Heart right ventricle (tissue), 16 donors: ENCODE data around the gene PNISR. TPM values are rescaled to one million over a fixed set of nuclear protein-coding genes. Genes with fewer than 3 reads are reported as not detected.
A peak's percentile ranks its signal among the peaks of the same experiment; 100 is the strongest.

Source experiments
- ATAC-seq, 8 donors: fragments of 200-7000 bp; cut with Tn5 transposase; one replicate each; pipeline ENCODE4 v1.9.1; 2020; ENCODE audit warnings: mild to moderate bottlenecking in 8 of 8, moderate library complexity in 8 of 8, moderate number of reproducible peaks in 1 of 8
- DNase-seq, 2 donors: peaks; one replicate each; pipeline ENCODE4 v3.0.0-alpha.2; 2020
- H3K27ac ChIP-seq, 10 donors: fragments of 200-600 bp; sonication (generic) in 2 of 10; one replicate each; pipeline versions ENCODE4 v1.5.0 to v1.8.0; 2020 to 2022; ENCODE audit warnings: mild to moderate bottlenecking in 3 of 10
- H3K27me3 ChIP-seq, 7 donors: fragments of 200-600 bp; one replicate each; pipeline ENCODE4 v1.8.0; 2021 to 2022; ENCODE audit warnings: mild to moderate bottlenecking in 2 of 7
- H3K36me3 ChIP-seq, 9 donors: fragments of 200-600 bp; sonication (generic) in 1 of 9; one replicate each; pipeline versions ENCODE4 v1.5.0 to v1.8.0; 2020 to 2022; ENCODE audit warnings: mild to moderate bottlenecking in 2 of 9
- H3K4me1 ChIP-seq, 9 donors: fragments of 200-600 bp; sonication (generic) in 1 of 9; one replicate each; pipeline versions ENCODE4 v1.5.0 to v1.8.0; 2020 to 2022; ENCODE audit warnings: mild to moderate bottlenecking in 4 of 9
- H3K4me3 ChIP-seq, 10 donors: fragments of 200-600 bp; sonication (generic) in 2 of 10; one replicate each; pipeline versions ENCODE4 v1.5.0 to v1.8.0; 2020 to 2022; ENCODE audit warnings: mild to moderate bottlenecking in 7 of 10, moderate library complexity in 2 of 10
- H3K9me3 ChIP-seq, 11 donors: fragments of 200-600 bp in 10 of 11; sonication (generic) in 2 of 11; one replicate each; pipeline versions ENCODE4 v1.5.0 to v1.8.0; 2013 to 2022; ENCODE audit warnings: mild to moderate bottlenecking in 2 of 11, control low read depth in 1 of 11, moderate library complexity in 1 of 11
- WGBS, 2 donors: extraction: QIAGEN DNeasy Blood & Tissue Kit; methylation state at CpG; one replicate each; pipeline ENCODE4 v1.1.7; 2013; ENCODE audit warnings: inconsistent platforms in 1 of 2; 5-methylcytosine and 5-hydroxymethylcytosine counted together
- intact Hi-C, 10 donors: fragments of 100-400 bp; cut with DNase I; formaldehyde crosslinking; loops; one replicate each; pipeline versions ENCODE4 v1.11.1 to v1.14.2; 2022
- polyA plus RNA-seq, 2 donors: library from polyadenylated mRNA; stranded (reverse); fragments of 200-250 nt; gene quantifications; one replicate each; pipeline ENCODE4 v1.2.3, GENCODE V29; 2013
- total RNA-seq, 10 donors: library from RNA; stranded (reverse); fragmentation: NEBNext Ultra II Directional in 3 of 10; extraction: Animal tissue kit (Norgen Biotek cat#: 25700) in 3 of 10; gene quantifications; one replicate each; pipeline versions ENCODE4 v1.2.1 to v1.2.4, GENCODE V29; 2021 to 2023
- TF ChIP-seq, protein P1 (sequence below), 9 donors: fragments of 200-600 bp; sonication (generic) in 2 of 9; IDR thresholded peaks; one replicate each; pipeline versions ENCODE4 v1.5.0 to v1.8.0; 2021 to 2022; ENCODE audit warnings: antibody characterized with exemption in 9 of 9, mild to moderate bottlenecking in 5 of 9, moderate library complexity in 1 of 9
- donor health status: Arrhythmogenic right ventricular cardiomyopathy.
- donor health status: ischemic (EF 13 %, LVEDD 7.1; RV severe dilation, severe dysfunction).
- donor health status: healthy with polysubstance abuse.
- donor health status: DM: no; HTN: yes; CAD: no.
- donor health status: DM: no; HTN: no; CAD: no.
- donor health status: ischemic (EF 25% LVEDD 6.9; RV normal size, moderate dysfunction).
- donor health status: ischemic (EF 25% LVEDD 5.7; RV mildly dilated, moderate dysfunction).
- donor health status: healthy.
- donor health status: DM: yes; HTN: yes; CAD: no.
- donor health status: Ischemic cardiomyopathy.
- donor health status: ischemic (EF 35%, LVEDD 5.7; RV mildly dilated, moderate dysfunction).
- donor health status: nonischemic (EF 11% LVEDD 7.7; RV severe dilation, severe dysfunction).
- donor health status: DM: yes; HTN: yes; CAD: no.
- donor health status: PGD.
- donor health status: ischemic (EF 29% LVEDD 5.4; RV normal size, mild dysfunction).
- donor health status: nonischemic (EF 23%, LVEDD 6.1; RV moderate dilation, normal function).

The PNISR gene
- total and polyA plus RNA-seq, 12 donors: 17.8 to 105 (median 50.1) TPM

GRCh38 chr6:99426451-99426757 lies 1.3 kb upstream of the PNISR start:
- WGBS, 2 donors: 28 to 30% methylated on average over 4 of the region's 4 CpGs
- ATAC-seq (no peak), DNase-seq (no peak)
- Histone ChIP-seq H3K4me3 (peak overlapping the region; percentile 60 to 95 (median 78)), H3K4me1 (peaks cover 7 to 51% (median 49%) of the 10 kb centered on the region in 9 donors), H3K27ac (peak overlapping the region; percentile 89 to 98 (median 96)), H3K36me3 (peaks cover 0 to 23% (median 4%) of the 10 kb centered on the region in 9 donors), H3K27me3 (no peaks in the 10 kb centered on the region), H3K9me3 (no peaks in the 10 kb centered on the region)
- intact Hi-C loops: loop anchor here in 4 of 10 donors (5.0 to 10.0 kb wide), 4 partner anchors 34 to 138 kb away; partner anchors contain the start of genes USP45 (in 4 of the 4), CCNC (in 1 of the 4) and COQ3 (in 1 of the 4)
- TF ChIP-seq, protein P1, sequence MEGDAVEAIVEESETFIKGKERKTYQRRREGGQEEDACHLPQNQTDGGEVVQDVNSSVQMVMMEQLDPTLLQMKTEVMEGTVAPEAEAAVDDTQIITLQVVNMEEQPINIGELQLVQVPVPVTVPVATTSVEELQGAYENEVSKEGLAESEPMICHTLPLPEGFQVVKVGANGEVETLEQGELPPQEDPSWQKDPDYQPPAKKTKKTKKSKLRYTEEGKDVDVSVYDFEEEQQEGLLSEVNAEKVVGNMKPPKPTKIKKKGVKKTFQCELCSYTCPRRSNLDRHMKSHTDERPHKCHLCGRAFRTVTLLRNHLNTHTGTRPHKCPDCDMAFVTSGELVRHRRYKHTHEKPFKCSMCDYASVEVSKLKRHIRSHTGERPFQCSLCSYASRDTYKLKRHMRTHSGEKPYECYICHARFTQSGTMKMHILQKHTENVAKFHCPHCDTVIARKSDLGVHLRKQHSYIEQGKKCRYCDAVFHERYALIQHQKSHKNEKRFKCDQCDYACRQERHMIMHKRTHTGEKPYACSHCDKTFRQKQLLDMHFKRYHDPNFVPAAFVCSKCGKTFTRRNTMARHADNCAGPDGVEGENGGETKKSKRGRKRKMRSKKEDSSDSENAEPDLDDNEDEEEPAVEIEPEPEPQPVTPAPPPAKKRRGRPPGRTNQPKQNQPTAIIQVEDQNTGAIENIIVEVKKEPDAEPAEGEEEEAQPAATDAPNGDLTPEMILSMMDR (IDR thresholded peaks at IDR 0.05): no peak

DNA sequence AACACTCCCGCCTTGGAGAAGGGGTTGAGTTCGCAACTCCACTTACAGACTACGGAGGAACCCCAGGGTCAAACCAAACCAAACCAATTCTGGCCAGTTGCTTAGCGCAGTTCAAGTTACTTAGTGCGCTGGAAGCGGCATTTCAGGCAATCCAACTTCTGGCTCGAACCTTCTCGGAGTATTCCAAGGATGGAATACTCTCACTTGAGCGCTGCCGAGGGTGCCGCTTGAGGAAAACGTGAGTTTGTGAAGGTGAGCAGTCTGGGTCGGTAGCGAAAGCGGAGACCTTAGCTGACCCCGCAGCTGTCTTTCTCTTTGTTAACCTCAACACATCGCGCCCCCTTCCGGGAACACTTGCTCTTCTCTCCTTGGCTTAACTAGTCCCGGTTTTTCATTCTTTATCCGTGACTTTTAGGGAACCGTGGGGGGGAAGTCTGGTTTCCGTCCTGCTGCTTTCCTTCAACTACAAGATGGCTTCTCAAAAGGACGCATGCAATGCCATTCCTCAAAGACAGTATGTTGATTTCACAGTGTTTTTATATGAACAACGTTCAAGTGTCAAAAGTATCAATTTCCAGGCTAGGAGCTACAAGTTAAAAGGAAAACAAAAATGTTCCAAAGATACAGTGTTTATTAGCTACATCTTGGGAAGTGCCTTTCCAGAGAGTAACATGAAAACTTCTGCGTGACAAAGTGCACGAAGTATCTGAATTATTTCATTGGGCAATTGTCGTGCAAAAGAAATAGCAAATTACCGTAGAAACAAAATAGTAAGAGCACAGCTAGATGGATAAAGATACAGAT lies 741 bp upstream of the PNISR start:
- Histone ChIP-seq H3K36me3 (peaks cover 0 to 18% (median 0%) of the 10 kb centered on the region in 9 donors), H3K4me1 (peaks cover 7 to 56% (median 54%) of the 10 kb centered on the region in 9 donors), H3K9me3 (no peaks in the 10 kb centered on the region), H3K27me3 (no peaks in the 10 kb centered on the region), H3K27ac (peak overlapping the region; percentile 89 to 98 (median 96)), H3K4me3 (peak overlapping the region; percentile 60 to 95 (median 78))
- whole genome bisulfite sequencing, 2 donors: 1 to 3% methylated on average over 29 of the region's 29 CpGs
- peak; percentile 79 to 85 for DNase-seq
- TF ChIP-seq, protein P1 (IDR thresholded peaks at IDR 0.05): peak in 7 of 9 donors; percentile 17 to 58 (median 47)
- ATAC-seq: peak; percentile 82 to 90 (median 86)
- intact Hi-C loops: loop anchor here in 4 of 10 donors (5.0 to 10.0 kb wide), 4 partner anchors 34 to 139 kb away; partner anchors contain the start of genes USP45 (in 4 of the 4), CCNC (in 1 of the 4) and COQ3 (in 1 of the 4)

GRCh38 chr6:99424022-99424421 lies 1.1 kb downstream of the PNISR start:
- WGBS, 2 donors: 47 to 51% methylated on average over 5 of the region's 5 CpGs
- Histone ChIP-seq H3K4me1 (peaks cover 7 to 74% (median 70%) of the 10 kb centered on the region in 9 donors), H3K27ac (peak overlapping the region in 7 of 10 donors; percentile 95 to 98 (median 96)), H3K36me3 (peaks cover 0 to 13% (median 0%) of the 10 kb centered on the region in 9 donors), H3K4me3 (peak overlapping the region in 9 of 10 donors; percentile 60 to 95 (median 79)), H3K27me3 (no peaks in the 10 kb centered on the region), H3K9me3 (no peaks in the 10 kb centered on the region)
- TF ChIP-seq, protein P1 (IDR thresholded peaks at IDR 0.05): no peak
- intact Hi-C loops: loop anchor here in 4 of 10 donors (10.0 kb wide), 2 partner anchors 91 to 141 kb away; partner anchors contain the start of genes USP45 (in 3 of the 4) and CCNC (in 1 of the 4)
- no peak for ATAC-seq
- no peak for DNase-seq

GRCh38 chr6:99422912-99423311 lies 2.2 kb downstream of the PNISR start:
- Histone ChIP-seq H3K36me3 (peaks cover 0 to 7% (median 0%) of the 10 kb centered on the region in 9 donors), H3K4me1 (peaks cover 7 to 85% (median 75%) of the 10 kb centered on the region in 9 donors), H3K27me3 (no peaks in the 10 kb centered on the region), H3K9me3 (no peaks in the 10 kb centered on the region), H3K27ac (no peak overlapping the region), H3K4me3 (peak overlapping the region in 3 of 10 donors; percentile 67 to 95 (median 79))
- intact Hi-C loops: loop anchor here in 4 of 10 donors (10.0 kb wide), 2 partner anchors 92 to 142 kb away; partner anchors contain the start of genes USP45 (in 3 of the 4) and CCNC (in 1 of the 4)
- no peak for ATAC-seq
- no peak for DNase-seq
- TF ChIP-seq, protein P1 (IDR thresholded peaks at IDR 0.05): no peak
- WGBS, 2 donors: 81% methylated on average over 6 of the region's 6 CpGs
